ENCODE measurements around the gene CADPS.

CADPS gene

DNA sequence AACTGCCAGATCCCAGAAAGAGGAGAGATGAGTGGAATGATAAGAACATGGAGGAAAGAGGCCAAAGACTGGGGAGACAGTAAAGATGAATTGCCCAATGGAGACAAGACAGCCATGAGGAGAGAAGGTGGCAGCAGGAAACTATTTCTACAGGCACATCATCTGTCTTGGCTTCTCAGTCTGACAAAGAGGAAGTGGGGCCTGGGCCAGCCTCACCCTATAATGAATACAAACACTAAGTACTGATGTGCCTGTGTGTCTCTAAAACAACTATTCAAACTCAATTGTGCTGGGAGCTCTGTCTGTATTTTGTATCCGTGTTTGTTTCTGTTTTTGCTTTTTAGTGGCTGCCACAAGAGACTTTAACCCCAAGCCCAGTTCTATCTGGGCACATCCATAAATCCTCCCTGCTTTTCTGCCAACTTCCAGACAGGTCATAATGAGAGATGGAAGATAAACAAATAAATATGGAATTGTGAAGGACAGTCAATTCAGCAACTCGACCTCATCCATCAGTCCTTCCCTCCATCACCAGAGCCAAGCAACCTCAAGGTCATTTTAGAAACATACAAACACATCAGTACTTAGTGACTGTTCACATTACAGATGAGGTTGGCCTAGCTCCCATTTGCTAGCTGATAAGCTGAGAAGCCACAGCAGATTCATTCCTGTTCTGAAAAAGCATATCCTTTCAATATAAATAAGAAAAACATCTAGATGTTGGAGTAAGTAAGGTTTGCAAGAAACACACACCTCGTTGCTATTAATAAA lies 116.7 kb downstream of the CADPS start:
- Mint-ChIP-seq H3K36me3 (no peaks in the 10 kb centered on the region), H3K4me3 (no peak overlapping the region), H3K9me3 (ENCODE audit: low read depth) (no peaks in the 10 kb centered on the region), H3K4me1 (ENCODE audit: low read depth) (no peaks in the 10 kb centered on the region), H3K27ac (no peak overlapping the region), H3K27me3 (peaks cover 2% of the 10 kb centered on the region)

DNA sequence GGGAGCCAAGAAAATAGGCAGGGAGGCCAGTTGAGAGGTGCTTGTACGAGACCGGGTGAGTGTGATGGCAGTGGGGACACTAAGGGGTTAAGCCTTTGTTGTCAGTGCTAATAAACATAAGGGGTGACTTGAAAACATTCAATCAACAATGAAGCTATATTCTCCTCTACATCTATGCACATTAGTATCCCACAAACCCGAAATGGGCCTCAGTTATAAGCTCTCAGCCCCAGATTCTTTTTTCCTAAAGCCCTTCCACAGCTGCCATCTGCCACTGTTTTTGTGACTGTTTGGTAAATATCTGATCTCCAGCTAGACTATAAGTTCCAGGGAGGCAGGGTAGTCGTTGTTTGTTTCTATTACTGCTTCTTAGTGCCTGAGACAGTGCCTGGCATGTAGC lies 118.2 kb downstream of the CADPS start:
- Mint-ChIP-seq H3K36me3 (no peaks in the 10 kb centered on the region), H3K27me3 (peaks cover 2% of the 10 kb centered on the region), H3K4me1 (ENCODE audit: low read depth) (no peaks in the 10 kb centered on the region), H3K4me3 (no peak overlapping the region), H3K9me3 (ENCODE audit: low read depth) (no peaks in the 10 kb centered on the region), H3K27ac (no peak overlapping the region)

DNA sequence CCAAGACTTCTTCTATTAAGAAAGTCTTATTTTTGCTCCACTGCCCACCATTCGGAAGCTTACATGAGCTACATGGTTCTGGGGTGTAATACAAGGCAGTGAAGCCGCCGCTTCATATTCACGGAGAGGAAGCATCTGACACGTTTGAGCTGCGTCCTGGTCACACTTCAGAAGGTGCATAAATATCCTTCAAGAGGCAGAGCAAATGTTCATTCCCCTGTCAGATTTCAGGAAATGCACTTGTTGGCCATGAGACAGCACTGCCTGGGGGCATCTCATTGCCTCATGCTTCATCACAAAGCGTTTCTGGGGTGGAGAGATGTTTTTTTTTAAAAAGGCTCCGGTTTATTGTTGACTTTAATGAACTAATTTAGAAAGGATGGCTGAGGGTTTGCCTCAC lies 119.9 kb downstream of the CADPS start:
- no peaks in the 10 kb centered on the region for H3K9me3 Mint-ChIP-seq (ENCODE audit: low read depth)
- no peak overlapping the region for H3K27ac Mint-ChIP-seq
- H3K4me3 Mint-ChIP-seq, result no peak overlapping the region
- H3K36me3 Mint-ChIP-seq, result no peaks in the 10 kb centered on the region
- no peaks in the 10 kb centered on the region for H3K4me1 Mint-ChIP-seq (ENCODE audit: low read depth)
- H3K27me3 Mint-ChIP-seq, result no peaks in the 10 kb centered on the region

DNA sequence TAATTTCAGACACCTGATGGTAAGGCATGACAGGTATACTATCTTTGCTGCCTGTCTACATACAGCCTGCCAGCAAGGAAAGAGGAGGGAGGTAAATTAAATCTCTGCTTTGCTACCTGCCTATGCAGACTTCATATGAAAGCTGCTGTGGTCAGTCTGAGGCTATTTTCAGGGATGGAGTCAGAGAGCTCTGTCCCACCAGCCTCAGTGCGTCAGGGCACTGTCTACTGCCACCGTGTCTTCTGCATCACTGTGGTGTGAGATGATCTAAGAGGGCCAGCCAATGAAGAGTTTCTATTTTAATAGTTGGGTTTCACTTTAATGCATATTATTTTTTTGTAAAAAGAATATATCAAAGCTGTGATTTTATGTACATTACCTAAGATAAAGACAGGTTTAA lies 125.6 kb downstream of the CADPS start:
- H3K4me1 Mint-ChIP-seq (ENCODE audit: low read depth), result no peaks in the 10 kb centered on the region
- H3K27ac Mint-ChIP-seq, result no peak overlapping the region
- no peaks in the 10 kb centered on the region for H3K9me3 Mint-ChIP-seq (ENCODE audit: low read depth)
- no peaks in the 10 kb centered on the region for H3K27me3 Mint-ChIP-seq
- no peak overlapping the region for H3K4me3 Mint-ChIP-seq
- no peaks in the 10 kb centered on the region for H3K36me3 Mint-ChIP-seq

DNA sequence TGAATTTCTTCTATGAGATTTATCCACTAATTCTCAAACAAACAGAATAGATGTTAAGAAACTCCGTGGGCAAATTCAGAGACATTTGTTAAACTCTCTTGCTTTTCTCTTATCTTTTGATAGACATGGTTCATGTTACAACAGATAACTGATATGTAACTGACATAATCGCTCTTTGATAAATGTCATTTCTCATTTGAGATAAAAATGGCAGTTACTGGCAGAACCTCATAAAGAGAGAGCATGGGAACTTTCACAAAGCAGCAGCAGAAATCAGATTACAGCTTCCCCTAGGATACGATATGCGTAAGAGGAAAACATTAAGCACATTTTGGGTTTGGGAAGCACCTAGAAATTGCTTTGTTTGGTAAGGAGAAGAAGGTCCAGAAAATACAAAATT lies 126.1 kb downstream of the CADPS start:
- H3K4me1 Mint-ChIP-seq (ENCODE audit: low read depth), result no peaks in the 10 kb centered on the region
- H3K36me3 Mint-ChIP-seq, result no peaks in the 10 kb centered on the region
- H3K27ac Mint-ChIP-seq, result no peak overlapping the region
- H3K4me3 Mint-ChIP-seq, result no peak overlapping the region
- no peaks in the 10 kb centered on the region for H3K27me3 Mint-ChIP-seq
- H3K9me3 Mint-ChIP-seq (ENCODE audit: low read depth), result no peaks in the 10 kb centered on the region

DNA sequence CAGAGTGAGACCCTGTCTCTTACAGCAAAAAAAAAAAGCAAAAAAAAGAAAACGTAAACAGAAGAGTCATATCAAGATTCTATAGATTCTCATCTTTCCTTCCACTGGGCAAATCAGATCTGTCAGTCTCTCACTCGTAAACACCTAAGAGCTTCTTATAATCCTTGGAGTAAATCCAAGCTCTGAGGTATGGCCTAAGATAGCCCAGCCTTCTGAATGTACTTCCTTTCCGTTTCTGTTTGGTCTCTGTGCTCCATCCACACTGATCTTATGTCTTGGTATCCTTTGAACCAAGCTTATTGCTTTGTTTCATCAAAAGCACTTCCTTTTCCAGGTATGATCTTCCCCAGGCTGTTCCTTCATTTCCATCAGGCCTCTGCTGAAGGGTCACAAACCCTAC lies 137.8 kb downstream of the CADPS start:
- H3K4me1 Mint-ChIP-seq (ENCODE audit: low read depth), result no peaks in the 10 kb centered on the region
- no peak overlapping the region for H3K27ac Mint-ChIP-seq
- no peaks in the 10 kb centered on the region for H3K36me3 Mint-ChIP-seq
- peaks cover 2% of the 10 kb centered on the region for H3K27me3 Mint-ChIP-seq
- no peak overlapping the region for H3K4me3 Mint-ChIP-seq
- no peaks in the 10 kb centered on the region for H3K9me3 Mint-ChIP-seq (ENCODE audit: low read depth)

DNA sequence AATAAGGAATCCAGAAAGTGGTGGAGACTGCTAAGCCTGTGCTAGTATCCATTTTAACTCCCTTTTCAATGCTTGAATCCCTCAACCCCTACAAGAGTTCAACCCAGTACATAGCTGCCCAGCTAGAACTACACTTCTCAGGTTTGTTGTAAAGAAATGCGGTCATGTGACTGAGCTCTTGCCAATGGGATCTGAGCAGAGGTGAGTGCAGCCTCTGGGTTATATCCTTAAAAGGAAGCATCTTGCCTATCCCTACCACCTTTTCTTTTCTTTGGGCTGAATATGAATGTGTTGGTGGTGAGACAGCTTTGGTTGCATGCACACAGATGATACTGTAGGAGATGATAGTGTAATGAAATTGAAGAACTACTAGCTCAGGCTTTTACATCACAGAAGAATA lies 139.7 kb downstream of the CADPS start:
- Mint-ChIP-seq H3K27ac (no peak overlapping the region), H3K4me3 (no peak overlapping the region), H3K27me3 (no peaks in the 10 kb centered on the region), H3K9me3 (ENCODE audit: low read depth) (no peaks in the 10 kb centered on the region), H3K36me3 (no peaks in the 10 kb centered on the region), H3K4me1 (ENCODE audit: low read depth) (no peaks in the 10 kb centered on the region)

DNA sequence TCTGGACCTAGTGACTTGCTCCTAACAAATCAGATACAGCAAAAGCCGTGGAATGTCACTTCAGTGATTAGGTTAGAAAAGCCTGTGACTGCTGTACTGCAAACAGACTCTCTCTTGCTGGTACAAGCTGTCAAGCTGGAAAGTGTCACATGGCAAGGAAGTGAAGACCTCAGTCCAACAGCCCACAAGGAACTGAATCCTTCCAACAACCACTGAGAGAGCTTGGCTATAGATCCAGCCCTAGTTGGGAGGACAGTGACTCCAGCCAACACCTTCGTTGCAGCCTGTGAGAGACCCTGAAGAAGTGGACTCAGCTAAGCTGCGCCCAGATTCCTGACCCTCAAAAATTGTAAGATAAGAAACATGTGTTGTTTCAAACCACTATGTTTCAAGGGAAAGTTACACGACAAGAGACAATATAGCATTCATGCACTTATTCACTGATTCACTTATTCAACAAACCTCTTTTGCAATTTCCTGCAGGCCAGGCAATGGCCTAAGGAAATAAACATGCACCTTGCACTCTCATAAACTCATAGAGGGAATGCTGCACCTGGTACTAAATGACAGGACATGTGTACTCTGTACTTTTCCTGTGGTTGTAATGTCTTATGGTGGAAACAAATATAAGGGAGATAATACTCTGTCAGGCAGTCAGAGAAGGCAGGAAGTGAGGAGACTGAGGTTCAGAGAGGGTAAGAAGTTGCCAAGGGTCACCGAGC lies 142.9 kb downstream of the CADPS start:
- no peaks in the 10 kb centered on the region for H3K36me3 Mint-ChIP-seq
- no peak overlapping the region for H3K27ac Mint-ChIP-seq
- no peaks in the 10 kb centered on the region for H3K9me3 Mint-ChIP-seq (ENCODE audit: low read depth)
- H3K27me3 Mint-ChIP-seq, result no peaks in the 10 kb centered on the region
- H3K4me3 Mint-ChIP-seq, result no peak overlapping the region
- no peaks in the 10 kb centered on the region for H3K4me1 Mint-ChIP-seq (ENCODE audit: low read depth)

DNA sequence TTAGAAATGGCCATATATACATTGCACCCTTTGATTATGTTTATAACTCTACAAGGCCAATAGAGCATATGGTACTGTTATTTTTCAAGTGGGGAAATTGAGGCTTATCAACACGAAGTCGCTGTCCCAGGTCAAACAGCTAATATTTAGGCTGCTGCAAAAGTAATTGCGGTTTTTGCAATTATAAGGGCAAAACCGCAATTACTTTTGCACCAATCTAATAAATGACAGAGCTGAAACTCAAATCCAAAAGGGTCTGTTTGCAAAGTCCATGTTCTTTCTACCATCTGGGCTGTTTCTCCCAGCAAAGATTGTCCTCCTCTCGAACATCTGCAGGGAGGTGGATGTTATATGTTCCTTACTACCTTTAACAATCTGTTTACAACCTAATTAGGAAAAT lies 147.2 kb downstream of the CADPS start:
- Mint-ChIP-seq H3K27me3 (peaks cover 2% of the 10 kb centered on the region), H3K36me3 (no peaks in the 10 kb centered on the region), H3K9me3 (ENCODE audit: low read depth) (no peaks in the 10 kb centered on the region), H3K4me1 (ENCODE audit: low read depth) (no peaks in the 10 kb centered on the region), H3K4me3 (no peak overlapping the region), H3K27ac (no peak overlapping the region)

DNA sequence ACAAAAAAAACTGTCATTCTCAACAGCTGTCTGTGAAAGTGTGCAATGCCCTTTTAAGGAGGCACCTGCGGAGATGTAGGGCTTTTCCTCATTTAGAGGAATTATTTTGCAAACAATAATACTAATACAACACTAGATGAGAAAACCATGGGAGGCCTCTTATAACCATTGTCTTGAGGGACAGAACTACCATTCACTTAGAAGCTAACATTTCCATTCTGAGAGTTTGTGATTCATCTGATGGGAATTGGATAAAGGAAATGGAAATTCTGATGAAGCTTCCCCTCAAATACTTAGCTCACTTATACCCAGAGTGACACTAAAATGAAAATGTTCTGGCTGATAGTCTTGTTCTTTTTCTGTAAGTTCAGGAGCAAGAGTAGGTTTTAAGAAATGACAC lies 147.7 kb downstream of the CADPS start:
- Mint-ChIP-seq H3K4me1 (ENCODE audit: low read depth) (no peaks in the 10 kb centered on the region), H3K36me3 (no peaks in the 10 kb centered on the region), H3K4me3 (no peak overlapping the region), H3K9me3 (ENCODE audit: low read depth) (no peaks in the 10 kb centered on the region), H3K27me3 (peaks cover 2% of the 10 kb centered on the region), H3K27ac (no peak overlapping the region)

DNA sequence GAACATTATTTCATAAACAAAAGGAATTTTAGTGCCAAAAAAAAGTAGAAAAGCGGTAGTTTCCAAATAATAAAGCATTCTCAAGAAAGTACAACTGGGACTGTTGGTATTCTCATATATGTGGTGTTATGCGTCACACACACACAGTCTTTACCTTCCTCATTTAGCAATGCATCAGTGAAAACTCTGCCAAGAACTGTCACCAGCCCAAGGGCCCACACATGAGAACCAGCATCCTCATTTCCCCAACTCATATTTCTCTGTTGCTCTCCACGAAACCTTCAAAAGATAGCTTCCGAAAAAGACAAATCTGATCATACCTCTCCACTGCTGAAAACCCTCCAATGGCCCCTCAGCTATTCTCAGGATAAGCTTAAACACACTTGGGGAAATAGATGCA lies 150.7 kb downstream of the CADPS start:
- H3K27ac Mint-ChIP-seq, result no peak overlapping the region
- no peaks in the 10 kb centered on the region for H3K4me1 Mint-ChIP-seq (ENCODE audit: low read depth)
- no peaks in the 10 kb centered on the region for H3K36me3 Mint-ChIP-seq
- H3K9me3 Mint-ChIP-seq (ENCODE audit: low read depth), result no peaks in the 10 kb centered on the region
- no peak overlapping the region for H3K4me3 Mint-ChIP-seq
- H3K27me3 Mint-ChIP-seq, result peaks cover 2% of the 10 kb centered on the region

DNA sequence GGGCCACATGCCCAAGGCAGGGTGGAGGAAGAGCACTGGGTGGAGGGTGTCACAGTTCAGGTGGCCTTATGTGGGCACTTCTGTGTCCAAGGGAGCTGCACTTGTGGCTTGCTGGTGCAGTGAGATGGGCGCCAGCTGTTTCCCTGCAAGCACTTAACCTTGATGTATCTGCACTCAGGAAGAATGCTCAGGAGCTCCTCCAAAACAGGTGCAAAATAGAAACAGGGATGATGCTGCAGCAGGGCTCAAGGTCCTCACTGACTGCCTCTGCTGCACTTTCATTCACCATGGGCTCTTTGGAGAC lies 151.3 kb downstream of the CADPS start:
- Mint-ChIP-seq H3K9me3 (ENCODE audit: low read depth) (no peaks in the 10 kb centered on the region), H3K4me1 (ENCODE audit: low read depth) (no peaks in the 10 kb centered on the region), H3K4me3 (no peak overlapping the region), H3K36me3 (no peaks in the 10 kb centered on the region), H3K27me3 (peaks cover 2% of the 10 kb centered on the region), H3K27ac (no peak overlapping the region)

DNA sequence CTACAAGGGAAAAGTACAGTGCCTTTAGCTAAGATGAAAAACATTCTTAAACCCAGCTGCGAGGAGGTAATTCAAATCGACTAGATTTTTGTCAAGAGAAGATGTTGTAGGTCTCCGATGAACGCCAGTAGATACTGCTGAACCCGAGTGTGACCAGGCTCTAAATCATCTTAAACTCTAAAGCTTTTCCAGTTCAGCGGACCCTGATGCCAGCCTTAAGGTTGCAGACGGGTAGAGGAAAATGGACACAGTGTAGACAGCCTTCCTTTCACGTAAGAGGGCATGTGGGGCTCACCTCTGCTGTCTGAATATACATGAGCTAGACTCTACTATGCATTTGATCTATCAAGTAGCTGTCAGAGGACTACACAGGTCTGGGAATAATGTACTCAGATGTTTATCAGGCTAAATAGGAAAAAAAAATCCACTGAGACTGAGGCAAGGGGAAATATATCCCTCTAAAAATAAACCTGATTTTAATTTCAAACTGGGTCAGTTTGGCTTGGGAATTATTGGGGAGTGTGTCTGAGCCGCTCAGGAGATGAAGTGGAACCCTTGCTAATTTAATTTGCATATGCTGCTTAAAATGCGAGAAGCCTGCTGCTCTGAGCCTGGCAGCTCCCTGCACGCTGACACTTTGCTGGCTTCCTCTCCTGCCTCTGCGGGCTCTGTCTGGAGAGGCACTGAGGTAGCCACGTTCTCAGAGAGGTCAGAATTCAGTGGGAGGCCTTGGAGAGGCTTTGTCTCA lies 151.9 kb downstream of the CADPS start:
- Mint-ChIP-seq H3K27ac (no peak overlapping the region), H3K9me3 (ENCODE audit: low read depth) (no peaks in the 10 kb centered on the region), H3K4me3 (no peak overlapping the region), H3K36me3 (no peaks in the 10 kb centered on the region), H3K4me1 (ENCODE audit: low read depth) (no peaks in the 10 kb centered on the region), H3K27me3 (peaks cover 2% of the 10 kb centered on the region)

DNA sequence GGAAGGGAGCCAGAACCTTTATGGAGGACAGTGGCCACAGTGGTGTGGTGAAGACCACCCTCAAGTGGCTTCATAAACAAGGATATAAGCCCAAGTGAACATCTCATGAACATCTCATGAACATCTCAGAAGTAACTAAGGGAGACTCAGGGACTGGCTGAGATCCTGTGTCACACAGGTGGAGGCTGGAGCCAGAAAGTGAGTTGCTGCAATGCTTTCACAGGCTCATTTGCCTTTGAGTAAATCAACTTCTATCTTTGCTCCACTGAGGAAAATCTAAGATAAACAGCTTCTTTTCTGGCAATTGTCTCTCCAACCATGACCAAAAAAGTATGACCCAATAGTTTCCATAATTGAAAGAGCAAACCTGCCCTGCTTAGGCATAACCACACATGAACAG lies 152.9 kb downstream of the CADPS start:
- Mint-ChIP-seq H3K4me1 (ENCODE audit: low read depth) (no peaks in the 10 kb centered on the region), H3K4me3 (no peak overlapping the region), H3K36me3 (no peaks in the 10 kb centered on the region), H3K27me3 (peaks cover 2% of the 10 kb centered on the region), H3K9me3 (ENCODE audit: low read depth) (no peaks in the 10 kb centered on the region), H3K27ac (no peak overlapping the region)

DNA sequence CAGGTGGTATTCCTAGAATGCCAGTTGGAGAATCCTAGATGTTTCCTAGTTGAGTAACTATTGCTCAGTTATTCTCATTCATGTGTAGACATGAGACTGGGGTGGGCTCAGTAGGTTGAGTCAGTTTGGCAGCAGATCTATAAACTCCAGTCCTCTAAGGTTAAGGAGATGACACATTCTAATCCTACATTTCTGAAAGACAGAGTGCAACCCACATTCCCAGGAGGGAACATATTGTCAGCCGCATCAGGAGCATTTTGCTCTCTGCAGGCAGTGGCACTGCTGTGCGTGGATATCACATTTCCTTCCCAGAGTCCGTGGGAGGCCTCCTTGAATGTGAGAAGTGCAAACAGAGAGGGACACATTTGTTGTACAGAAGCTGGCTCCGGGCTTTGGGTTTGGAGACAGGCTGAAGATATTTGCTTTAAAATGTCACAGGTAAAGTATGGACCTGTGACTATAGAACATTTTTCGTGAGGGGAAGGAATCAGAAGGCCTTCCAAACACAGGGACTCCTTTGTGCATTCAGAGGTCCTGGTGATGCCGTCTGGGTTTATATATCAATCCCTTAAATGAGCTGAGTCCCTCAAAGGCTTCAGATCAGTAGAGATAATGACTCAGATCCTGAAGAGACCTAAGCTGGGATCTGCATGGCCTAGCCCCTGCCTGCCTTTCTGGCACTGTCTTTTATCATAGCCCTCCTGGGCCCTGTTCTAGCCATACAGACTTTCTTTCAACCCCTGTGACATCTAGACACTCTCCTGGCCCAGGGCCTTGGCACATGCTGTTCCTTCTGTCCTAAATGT lies 156.5 kb downstream of the CADPS start:
- no peaks in the 10 kb centered on the region for H3K4me1 Mint-ChIP-seq (ENCODE audit: low read depth)

More for the DNA sequence above, 156.5 kb downstream of the CADPS start:
- Mint-ChIP-seq H3K27ac (no peak overlapping the region), H3K27me3 (no peaks in the 10 kb centered on the region), H3K36me3 (no peaks in the 10 kb centered on the region), H3K9me3 (ENCODE audit: low read depth) (no peaks in the 10 kb centered on the region), H3K4me3 (no peak overlapping the region)
